Muscle of leg (tissue), 11 donors: ENCODE data around the gene TNIK. TPM values are rescaled to one million over a fixed set of nuclear protein-coding genes. Genes with fewer than 3 reads are reported as not detected.

Experiments
- DNase-seq: peaks from one replicate; pipeline ENCODE4 v3.0.0; 2013
- H3K27ac ChIP-seq: one replicate; pipeline ENCODE4 v1.5.1; 2013; ENCODE audit warnings: mild to moderate bottlenecking, low read length, control low read depth
- H3K27me3 ChIP-seq: one replicate; pipeline ENCODE4 v1.6.1; 2013; ENCODE audit warnings: low read length; ENCODE audit not compliant: control insufficient read depth, insufficient read depth
- H3K36me3 ChIP-seq: one replicate; pipeline ENCODE4 v1.6.1; 2013; ENCODE audit warnings: low read length; ENCODE audit not compliant: control insufficient read depth, insufficient read depth
- H3K4me1 ChIP-seq: one replicate; pipeline ENCODE4 v1.6.1; 2013; ENCODE audit warnings: low read length; ENCODE audit not compliant: control insufficient read depth, insufficient read depth
- H3K4me3 ChIP-seq: one replicate; pipeline ENCODE4 v1.5.1; 2013; ENCODE audit warnings: low read length, control low read depth
- H3K9me3 ChIP-seq: replicated peaks from 2 replicates; pipeline ENCODE4 v1.6.1; 2013; ENCODE audit warnings: low read depth, low read length; ENCODE audit not compliant: control insufficient read depth
- WGBS: methylation state at CpG from one replicate; pipeline ENCODE4 v1.1.5; 2013; ENCODE audit warnings: missing lambda C conversion rate; ENCODE audit not compliant: insufficient coverage; 5-methylcytosine and 5-hydroxymethylcytosine counted together
- polyA plus RNA-seq, 8 donors: library from polyadenylated mRNA; unstranded; fragments of 120-200 nt; gene quantifications; one replicate each; pipeline versions ENCODE4 v1.2.1 to v1.2.3, GENCODE V29; 2013; ENCODE audit warnings: inconsistent platforms in 1 of 8, low replicate concordance in 1 of 8; ENCODE audit not compliant: insufficient read length in 8 of 8, insufficient read depth in 1 of 8
- total RNA-seq: library from RNA; stranded (reverse); fragments of 120-200 nt; gene quantifications from one replicate; pipeline ENCODE4 v1.2.4, GENCODE V29; 2013

The TNIK gene
- total and polyA plus RNA-seq, 9 donors: 26.1 to 46.0 (median 33.6) TPM

DNA sequence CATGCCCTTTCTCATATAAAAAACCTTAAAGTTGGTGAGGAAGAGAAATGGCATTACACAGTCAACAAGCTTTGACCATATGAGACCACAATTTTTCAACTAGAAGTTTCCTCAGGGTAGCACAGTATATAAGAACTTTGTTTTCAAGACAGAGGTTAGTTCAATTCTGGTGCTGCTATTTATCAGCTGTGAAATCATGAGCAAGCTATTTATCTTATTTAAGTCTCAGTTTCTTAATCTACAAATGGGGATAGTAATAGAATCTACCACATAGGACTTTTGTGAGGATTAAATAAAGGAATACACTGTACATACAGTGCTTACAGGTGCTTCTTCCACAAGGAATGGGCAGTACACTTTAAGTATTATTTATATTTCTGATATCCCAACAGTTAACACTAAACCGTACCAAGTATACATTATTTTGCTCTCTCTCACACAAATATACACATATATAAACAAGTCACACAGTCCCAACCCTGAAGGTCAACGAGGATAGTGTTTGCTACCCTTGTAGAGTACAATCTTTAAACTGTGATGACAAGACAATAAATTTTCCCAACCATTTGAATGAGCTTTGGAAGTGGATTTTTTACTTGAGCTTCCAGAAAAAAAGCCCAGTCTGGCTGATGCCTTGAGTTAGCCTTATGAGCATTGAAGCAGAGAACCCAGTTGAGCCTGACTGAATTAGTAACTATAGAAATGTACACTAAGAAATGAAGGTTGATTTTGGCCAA is 178.8 kb downstream of the TNIK start:
- H3K4me3 ChIP-seq: no peak overlapping the region
- H3K9me3 ChIP-seq: no peaks in the 10 kb centered on the region
- no CpG with 5 or more reads among the region's 2 CpGs for WGBS
- peak; percentile 46 for DNase-seq
- H3K27me3 ChIP-seq: no peaks in the 10 kb centered on the region
- H3K27ac ChIP-seq: peak overlapping the region; percentile 48
- no peaks in the 10 kb centered on the region for H3K36me3 ChIP-seq
- H3K4me1 ChIP-seq: peaks cover 25% of the 10 kb centered on the region

DNA sequence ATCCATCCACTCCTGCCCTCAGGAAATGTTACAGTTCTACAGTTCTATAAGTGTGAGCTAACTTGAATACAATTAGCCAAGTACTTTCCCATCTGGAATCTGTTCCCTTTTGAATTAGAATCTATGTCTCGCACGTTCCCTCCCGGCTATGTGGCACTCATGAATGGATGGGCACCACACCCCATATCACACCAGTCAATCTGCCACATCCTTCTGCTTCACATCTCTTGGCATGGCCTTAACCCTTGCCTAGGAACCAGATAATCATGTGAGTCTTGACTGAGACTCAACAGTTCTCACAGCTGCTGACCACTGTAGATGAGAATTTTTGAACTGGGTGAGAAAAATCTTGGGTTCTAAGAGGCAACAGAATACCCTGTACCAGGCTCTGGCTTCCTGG is 180.2 kb downstream of the TNIK start:
- Histone ChIP-seq H3K4me3 (no peak overlapping the region), H3K4me1 (peaks cover 25% of the 10 kb centered on the region), H3K27ac (no peak overlapping the region), H3K9me3 (no peaks in the 10 kb centered on the region), H3K36me3 (no peaks in the 10 kb centered on the region), H3K27me3 (no peaks in the 10 kb centered on the region)
- 80% methylated on average over 1 of the region's 3 CpGs for WGBS
- no peak for DNase-seq

DNA sequence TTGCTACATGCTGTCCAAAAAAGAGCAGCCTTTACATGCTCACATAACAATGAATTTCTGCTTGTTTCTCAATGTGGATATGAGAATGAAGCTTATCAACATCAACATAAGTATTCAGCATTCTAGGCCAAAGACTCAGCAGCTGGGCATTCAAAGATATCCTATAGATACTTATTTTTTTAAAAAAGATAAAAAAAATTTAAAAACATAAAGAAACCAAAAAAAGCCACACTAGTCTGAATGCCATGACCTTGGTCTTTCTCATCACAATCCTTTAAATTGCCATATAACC is 182.0 kb downstream of the TNIK start:
- DNase-seq: no peak
- H3K9me3 ChIP-seq: no peaks in the 10 kb centered on the region
- no peak overlapping the region for H3K27ac ChIP-seq
- no peak overlapping the region for H3K4me3 ChIP-seq
- H3K27me3 ChIP-seq: no peaks in the 10 kb centered on the region
- H3K4me1 ChIP-seq: peaks cover 15% of the 10 kb centered on the region
- no peaks in the 10 kb centered on the region for H3K36me3 ChIP-seq

DNA sequence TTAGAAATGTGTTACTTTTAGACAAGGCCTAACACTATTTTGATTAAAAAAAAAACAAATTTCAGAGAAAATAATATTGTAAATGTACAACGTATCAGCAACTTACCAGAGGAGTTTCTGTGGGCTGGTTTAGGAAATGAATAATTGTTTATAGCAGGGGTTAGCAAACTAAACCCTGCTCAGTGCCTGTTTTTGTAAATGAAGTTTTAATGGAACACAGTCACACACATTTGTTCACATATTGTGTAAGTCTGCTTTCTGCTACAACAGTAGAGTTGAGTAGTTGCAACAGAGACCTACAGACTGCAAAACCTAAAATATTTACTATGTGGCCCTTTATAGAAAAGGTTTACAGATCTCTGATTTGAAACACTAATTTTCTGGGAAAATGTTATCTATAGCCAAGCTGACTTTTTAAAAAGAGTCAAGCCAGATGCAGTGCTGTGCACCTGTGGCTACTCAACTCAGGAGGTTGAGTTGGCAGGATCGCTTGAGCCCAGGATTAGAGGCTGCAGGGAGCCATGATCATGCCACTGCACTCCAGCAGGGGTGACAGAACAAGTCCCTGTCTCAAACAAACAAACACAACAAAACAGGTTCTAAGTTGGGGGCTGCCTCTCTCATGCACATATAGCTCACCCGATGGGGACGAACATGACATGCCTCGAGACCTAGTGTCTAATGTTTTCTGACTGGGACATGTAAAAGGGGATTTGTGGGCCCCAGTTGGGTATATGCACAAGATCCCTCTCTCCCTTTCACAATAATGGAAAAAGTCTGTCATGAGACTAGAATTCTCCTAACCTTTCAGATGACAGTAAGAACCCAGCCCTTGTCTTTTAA is 182.5 kb downstream of the TNIK start:
- Histone ChIP-seq H3K36me3 (no peaks in the 10 kb centered on the region), H3K27ac (no peak overlapping the region), H3K9me3 (peaks cover 3% of the 10 kb centered on the region), H3K4me3 (no peak overlapping the region), H3K27me3 (no peaks in the 10 kb centered on the region), H3K4me1 (peaks cover 13% of the 10 kb centered on the region)
- no peak for DNase-seq
- 17% methylated on average over 1 of the region's 5 CpGs for WGBS

DNA sequence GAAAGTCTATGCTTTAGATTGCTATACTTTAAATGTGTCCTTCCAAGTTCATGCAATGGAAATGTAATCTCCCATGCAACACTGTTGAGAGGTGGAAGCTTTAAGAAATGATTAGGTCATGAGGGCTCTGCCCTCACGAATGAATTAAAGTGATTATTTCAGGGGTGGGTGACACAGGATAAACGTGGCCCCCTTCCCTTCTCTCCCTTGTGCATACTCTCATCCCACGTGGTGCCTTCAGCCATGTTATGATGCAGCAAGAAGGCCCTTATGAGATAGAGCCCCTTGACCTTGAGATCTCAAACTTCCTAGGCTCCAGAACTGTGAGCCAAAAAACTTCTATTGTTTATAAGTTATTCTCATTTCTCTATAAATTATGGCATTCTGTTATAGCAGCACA is 183.3 kb downstream of the TNIK start:
- Histone ChIP-seq H3K4me1 (peaks cover 8% of the 10 kb centered on the region), H3K36me3 (no peaks in the 10 kb centered on the region), H3K9me3 (peaks cover 3% of the 10 kb centered on the region), H3K4me3 (no peak overlapping the region), H3K27ac (no peak overlapping the region), H3K27me3 (no peaks in the 10 kb centered on the region)
- DNase-seq: no peak
- WGBS: no CpG with 5 or more reads among the region's 3 CpGs

DNA sequence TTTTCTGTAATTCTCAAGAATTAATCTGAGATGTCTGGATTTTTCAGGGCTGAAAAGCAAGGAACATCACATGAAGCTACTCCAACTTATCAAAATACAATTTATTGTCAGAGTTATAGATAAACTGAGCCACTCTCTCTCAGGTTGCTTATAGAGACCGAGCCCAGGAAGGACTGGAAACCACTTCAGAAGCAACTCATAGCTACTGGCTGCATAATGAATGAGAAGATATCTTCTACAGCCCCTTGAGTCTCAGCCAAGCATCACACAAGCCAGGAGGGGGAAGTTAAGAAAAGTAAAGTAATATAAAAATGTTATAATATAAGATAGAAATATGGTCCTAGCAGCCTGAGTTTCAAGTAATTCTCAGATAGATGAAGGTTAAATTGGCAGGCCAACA is 186.0 kb downstream of the TNIK start:
- no peak for DNase-seq
- no peak overlapping the region for H3K27ac ChIP-seq
- H3K36me3 ChIP-seq: no peaks in the 10 kb centered on the region
- H3K4me3 ChIP-seq: no peak overlapping the region
- no peaks in the 10 kb centered on the region for H3K27me3 ChIP-seq
- H3K4me1 ChIP-seq: peaks cover 5% of the 10 kb centered on the region
- whole genome bisulfite sequencing: no CpG with 5 or more reads among the region's 1 CpG
- H3K9me3 ChIP-seq: peaks cover 3% of the 10 kb centered on the region

DNA sequence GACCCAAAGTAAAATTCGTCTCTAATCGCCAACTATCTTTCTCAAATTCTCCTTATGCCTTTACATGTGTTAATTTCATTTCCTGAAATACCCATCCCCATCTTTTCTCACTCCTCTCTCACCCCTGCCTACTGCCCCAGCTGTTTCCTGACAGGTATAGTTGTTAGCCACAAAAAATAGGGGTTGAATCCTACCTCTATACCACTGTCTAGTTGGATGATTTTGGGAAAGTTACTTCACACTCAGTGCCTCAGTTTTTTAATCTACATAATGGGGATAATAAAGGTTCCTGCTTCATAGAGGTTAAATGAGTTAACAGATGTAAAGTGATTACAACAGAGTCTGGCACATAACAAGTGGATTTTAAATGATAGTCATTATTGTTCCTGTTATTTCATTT is 189.7 kb downstream of the TNIK start:
- no peak overlapping the region for H3K27ac ChIP-seq
- DNase-seq: no peak
- 86% methylated on average over 2 of the region's 2 CpGs for WGBS
- peaks cover 3% of the 10 kb centered on the region for H3K9me3 ChIP-seq
- H3K4me1 ChIP-seq: peaks cover 6% of the 10 kb centered on the region
- H3K36me3 ChIP-seq: no peaks in the 10 kb centered on the region
- no peak overlapping the region for H3K4me3 ChIP-seq
- H3K27me3 ChIP-seq: no peaks in the 10 kb centered on the region

DNA sequence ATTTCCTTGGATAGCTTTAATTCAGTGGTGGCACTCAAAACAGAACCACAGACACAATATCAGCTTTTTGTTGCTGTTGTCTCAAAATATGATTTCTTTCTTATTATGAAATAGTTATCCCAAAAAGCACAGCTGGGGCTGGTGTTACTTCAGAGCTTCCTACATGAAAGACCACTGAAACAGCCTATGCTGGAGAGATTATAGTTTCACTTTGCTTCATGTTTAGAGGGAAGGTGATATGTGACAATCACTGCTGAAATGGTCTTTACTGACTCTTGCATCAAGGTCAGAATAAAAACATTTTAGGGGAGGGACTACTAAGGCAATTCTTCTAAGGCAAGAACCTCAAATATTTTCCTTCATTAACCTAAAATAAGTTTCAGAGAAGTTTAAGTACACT is 190.7 kb downstream of the TNIK start:
- peaks cover 6% of the 10 kb centered on the region for H3K4me1 ChIP-seq
- peaks cover 3% of the 10 kb centered on the region for H3K9me3 ChIP-seq
- H3K36me3 ChIP-seq: no peaks in the 10 kb centered on the region
- DNase-seq: no peak
- H3K4me3 ChIP-seq: no peak overlapping the region
- H3K27me3 ChIP-seq: no peaks in the 10 kb centered on the region
- H3K27ac ChIP-seq: no peak overlapping the region

DNA sequence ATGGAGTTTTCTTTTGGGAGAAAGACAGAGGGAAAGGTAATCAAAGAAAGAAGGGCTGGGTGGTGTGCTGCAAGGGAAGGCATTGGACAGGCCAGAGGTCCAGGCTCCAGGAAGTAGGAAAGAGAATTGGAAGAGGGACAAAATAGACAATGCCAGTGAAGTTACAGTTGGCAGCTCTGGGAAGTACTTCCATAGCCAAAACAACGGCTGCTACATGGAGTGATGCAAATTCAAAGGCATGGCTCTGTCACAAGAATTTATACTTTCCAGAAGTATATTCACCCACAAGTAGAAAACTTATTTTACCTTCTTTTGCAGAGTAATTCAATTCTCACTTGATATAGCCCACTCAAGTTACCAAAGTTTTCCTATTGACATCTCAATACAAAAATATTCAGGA is 191.5 kb downstream of the TNIK start:
- peaks cover 3% of the 10 kb centered on the region for H3K9me3 ChIP-seq
- H3K4me3 ChIP-seq: no peak overlapping the region
- no peaks in the 10 kb centered on the region for H3K27me3 ChIP-seq
- H3K36me3 ChIP-seq: no peaks in the 10 kb centered on the region
- H3K4me1 ChIP-seq: peaks cover 6% of the 10 kb centered on the region
- peak; percentile 49 for DNase-seq
- WGBS: no CpG with 5 or more reads among the region's 1 CpG
- H3K27ac ChIP-seq: no peak overlapping the region

DNA sequence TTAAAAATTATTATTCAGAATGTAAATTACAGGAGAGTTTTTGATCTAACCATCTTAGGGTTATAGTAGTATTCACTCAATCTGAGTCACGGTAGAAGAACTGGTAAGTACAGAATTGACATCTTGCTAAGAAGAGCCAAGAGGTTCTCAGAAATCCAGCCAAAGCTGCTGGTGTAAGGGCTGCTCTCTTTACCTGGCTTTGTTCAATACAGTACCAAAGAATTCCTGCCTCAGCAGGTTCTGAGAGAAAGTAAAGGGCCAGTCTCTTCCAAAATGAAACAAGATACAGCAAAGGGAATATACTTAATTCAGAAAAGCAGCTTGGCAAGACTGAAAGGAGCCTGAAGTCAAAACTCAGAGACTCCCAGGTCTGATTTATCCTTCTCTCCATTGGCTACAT is 193.1 kb downstream of the TNIK start:
- H3K27ac ChIP-seq: no peak overlapping the region
- no CpG with 5 or more reads among the region's 1 CpG for WGBS
- H3K4me1 ChIP-seq: peaks cover 6% of the 10 kb centered on the region
- no peak overlapping the region for H3K4me3 ChIP-seq
- DNase-seq: peak; percentile 86
- no peaks in the 10 kb centered on the region for H3K9me3 ChIP-seq
- no peaks in the 10 kb centered on the region for H3K27me3 ChIP-seq
- H3K36me3 ChIP-seq: no peaks in the 10 kb centered on the region
